SK-MEL-5 (cell line): ENCODE data around the gene ETS1. TPM values are rescaled to one million over a fixed set of nuclear protein-coding genes. Genes with fewer than 3 reads are reported as not detected.
A peak's percentile ranks its signal among the peaks of the same experiment; 100 is the strongest.

Experiments
- DNase-seq: peaks from one replicate; pipeline ENCODE4 v3.0.0-alpha.2; 2016; ENCODE audit warnings: low read depth, low spot score
- in situ Hi-C: cut with HindIII; loops from 2 replicates; pipeline ENCODE4 v1.10.0; 2016; ENCODE audit warnings: low sequenced_read_pairs, high pct_unique_total_duplicates, low pct_unique_long_range_greater_than_20kb
- total RNA-seq: library from RNA; depleted of rRNA; stranded (reverse); fragments of >200 nt; shearing (Covaris generic); gene quantifications from 2 replicates; pipeline ENCODE4 v1.2.3, GENCODE V29; 2014

ETS1 gene
- total RNA-seq, 1 experiment from 2014 or later, result 66.7 TPM

- in situ Hi-C loops, result no loop called here
Observed at GRCh38 chr11:128490092-128490491, 97.3 kb downstream of the ETS1 start.

GRCh38 chr11:128488471-128488870 is 98.9 kb downstream of the ETS1 start:
- in situ Hi-C loops, result no loop called here
- DNase-seq, result no peak

More at GRCh38 chr11:128490092-128490491, 97.3 kb downstream of the ETS1 start:
- no peak for DNase-seq

GRCh38 chr11:128487978-128488377 is 99.4 kb downstream of the ETS1 start:
- in situ Hi-C loops, result no loop called here
- no peak for DNase-seq

- peak; percentile 43 for DNase-seq
- in situ Hi-C loops, result no loop called here
Observed at GRCh38 chr11:128484172-128484571, 103.2 kb downstream of the ETS1 start.

- in situ Hi-C loops, result no loop called here
- DNase-seq, result no peak
Observed at GRCh38 chr11:128483211-128483788, 104.1 kb downstream of the ETS1 start.

DNA sequence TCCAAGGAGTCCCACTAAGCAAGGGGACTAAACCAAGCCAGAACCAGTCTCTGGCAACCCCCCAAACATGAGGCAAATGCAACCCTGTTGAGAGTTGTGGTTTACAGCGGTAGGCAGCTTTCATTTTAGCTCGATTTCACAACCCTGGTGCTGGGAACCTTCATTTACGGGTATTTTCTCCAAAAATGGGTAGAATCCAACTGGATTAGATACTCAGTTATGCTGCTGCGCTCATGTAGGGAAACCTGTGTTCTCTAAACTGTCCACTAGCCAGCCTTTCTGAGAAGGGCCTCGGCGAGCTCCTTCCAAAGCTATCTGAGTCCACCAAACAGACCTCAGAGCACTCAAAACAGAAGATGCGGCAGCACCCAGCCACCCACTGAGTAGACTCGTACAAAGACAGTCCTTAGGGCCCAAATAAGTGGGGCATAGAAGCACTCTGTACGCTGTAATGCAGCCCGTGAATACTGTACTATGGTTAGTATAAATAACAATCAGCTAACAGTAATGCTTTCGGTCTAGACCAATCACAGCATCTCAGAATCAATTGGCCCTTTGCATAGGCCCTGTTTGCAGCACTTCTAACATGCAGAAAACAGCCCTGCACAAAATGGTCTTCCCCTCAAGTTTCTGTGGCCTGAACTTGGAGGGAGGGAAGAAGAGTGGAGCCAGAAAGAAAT is 104.7 kb downstream of the ETS1 start:
- in situ Hi-C loops, result no loop called here
- peak; percentile 22 for DNase-seq

GRCh38 chr11:128482092-128482491 is 105.3 kb downstream of the ETS1 start:
- DNase-seq, result no peak
- in situ Hi-C loops, result no loop called here

DNA sequence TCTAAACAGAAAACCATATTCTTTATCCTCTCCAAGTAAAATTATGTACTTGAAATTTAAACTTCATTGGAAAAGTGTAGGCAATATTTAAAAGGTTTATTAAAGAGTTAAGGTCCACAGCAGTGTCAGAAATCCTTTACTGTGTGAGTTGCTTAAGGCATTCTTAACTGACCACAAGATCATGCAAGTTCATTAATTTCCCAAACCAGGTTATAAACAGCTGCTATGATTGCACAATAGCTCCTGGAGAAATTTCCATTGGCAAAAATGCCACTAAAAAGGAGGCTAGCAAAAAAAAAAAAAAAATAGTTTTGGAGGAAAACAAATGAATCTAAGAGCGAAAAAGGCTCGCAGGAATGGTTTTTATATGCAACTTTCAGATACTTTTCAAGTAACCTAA is 106.2 kb downstream of the ETS1 start:
- in situ Hi-C loops, result no loop called here
- no peak for DNase-seq

DNA sequence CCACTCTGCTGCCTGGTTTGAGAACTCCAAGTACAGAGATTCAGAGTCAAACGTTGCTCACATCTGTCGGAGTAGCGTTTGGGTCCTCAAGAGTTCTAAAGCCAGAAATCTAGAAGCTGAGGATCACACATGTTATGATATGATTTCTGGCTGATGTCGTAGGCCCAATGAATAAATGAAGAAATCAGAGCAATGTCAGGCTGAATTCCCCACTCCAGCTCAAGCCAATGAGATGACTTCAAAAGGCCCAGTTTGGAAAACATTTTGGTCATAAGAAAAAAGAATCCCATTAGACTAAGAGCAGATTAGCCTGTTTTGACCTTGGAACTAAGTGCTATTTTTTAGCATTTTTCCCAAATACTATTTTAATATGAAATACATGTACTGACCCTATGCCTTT is 106.7 kb downstream of the ETS1 start:
- in situ Hi-C loops, result no loop called here

DNA sequence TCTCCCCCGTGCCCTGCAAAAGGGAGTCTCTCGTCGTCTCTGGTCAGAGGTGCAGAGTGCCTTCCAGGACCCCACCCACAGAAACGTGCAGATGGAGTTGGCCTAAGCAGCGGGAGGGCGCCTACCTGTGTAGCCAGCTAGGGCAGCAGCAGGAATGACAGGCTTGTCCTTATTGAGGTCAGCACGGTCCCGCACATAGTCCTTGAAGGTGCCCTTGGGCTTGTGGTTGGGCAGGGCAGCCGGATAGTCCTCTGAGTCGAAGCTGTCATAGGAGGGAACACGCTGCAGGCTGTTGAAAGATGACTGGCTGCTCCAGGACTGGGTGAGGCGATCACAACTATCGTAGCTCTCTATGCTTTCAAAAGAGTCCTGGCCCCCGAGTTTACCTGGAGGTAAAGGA is 107.3 kb downstream of the ETS1 start:
- in situ Hi-C loops, result no loop called here

More for the DNA sequence above, 106.7 kb downstream of the ETS1 start:
- no peak for DNase-seq

GRCh38 chr11:128479144-128479543 is 108.2 kb downstream of the ETS1 start:
- DNase-seq, result no peak
- in situ Hi-C loops, result no loop called here

More for the DNA sequence above, 107.3 kb downstream of the ETS1 start:
- no peak for DNase-seq

- in situ Hi-C loops, result no loop called here
- DNase-seq, result no peak
Observed at GRCh38 chr11:128478305-128478704, 109.1 kb downstream of the ETS1 start.

DNA sequence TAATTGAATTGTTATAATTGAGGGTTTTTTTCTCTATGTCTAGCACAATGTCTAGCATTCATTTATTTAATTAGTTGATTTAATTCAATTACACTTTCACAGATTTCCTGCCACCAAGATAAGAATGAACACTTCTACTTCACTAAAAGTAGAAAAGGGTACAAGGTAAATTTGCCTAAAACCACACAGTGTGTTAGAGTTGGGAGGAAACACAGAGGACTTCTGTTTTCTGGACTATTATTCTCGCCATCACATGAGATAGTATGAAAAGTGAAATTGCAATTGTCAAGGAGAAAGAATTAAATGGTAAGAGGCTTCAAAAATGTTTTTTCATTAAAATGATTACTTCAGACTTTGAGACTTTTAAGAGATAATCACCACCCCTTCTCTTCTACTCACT is 109.5 kb downstream of the ETS1 start:
- in situ Hi-C loops, result no loop called here

DNA sequence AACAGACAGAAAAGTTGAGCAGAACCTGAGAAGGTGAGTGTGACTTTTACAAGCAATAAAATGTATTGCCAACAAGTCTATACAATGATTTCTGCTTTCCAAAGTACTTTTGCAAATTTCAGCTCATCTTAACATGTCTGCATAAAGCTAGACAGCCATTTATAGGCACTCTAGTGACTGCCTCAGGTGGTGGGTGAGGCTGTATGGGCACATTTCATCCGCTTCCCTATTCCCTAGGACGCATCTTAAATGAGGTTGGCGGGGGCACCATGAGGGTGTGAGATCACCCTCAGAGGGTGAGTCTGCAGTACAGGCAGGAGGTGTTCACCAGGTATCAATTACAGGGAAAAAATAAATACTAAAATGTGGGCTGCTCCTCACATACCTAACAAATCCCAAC is 110.1 kb downstream of the ETS1 start:
- DNase-seq, result no peak
- in situ Hi-C loops, result no loop called here

More for the DNA sequence above, 109.5 kb downstream of the ETS1 start:
- no peak for DNase-seq

DNA sequence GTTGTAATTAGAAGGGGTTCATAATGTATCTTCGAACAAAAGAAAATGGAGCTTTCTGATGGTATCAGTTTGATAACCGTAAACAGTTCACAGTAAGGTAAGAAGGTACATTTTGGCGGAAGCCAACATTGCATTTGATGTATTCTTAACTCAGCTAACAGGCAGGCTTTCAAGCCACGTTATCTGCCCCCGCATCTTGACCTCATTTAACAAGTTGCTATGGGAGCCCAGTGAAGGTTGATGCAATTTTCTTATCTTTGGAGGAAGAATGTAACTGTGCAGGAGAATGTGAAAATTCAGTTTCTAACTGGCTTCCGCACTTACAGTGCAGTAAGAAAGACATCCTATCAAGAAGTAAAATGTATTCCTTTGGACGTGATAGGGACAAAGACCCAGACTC is 110.6 kb downstream of the ETS1 start:
- in situ Hi-C loops, result no loop called here
- DNase-seq, result no peak

GRCh38 chr11:128476049-128476448 is 111.3 kb downstream of the ETS1 start:
- DNase-seq, result no peak
- in situ Hi-C loops, result no loop called here

DNA sequence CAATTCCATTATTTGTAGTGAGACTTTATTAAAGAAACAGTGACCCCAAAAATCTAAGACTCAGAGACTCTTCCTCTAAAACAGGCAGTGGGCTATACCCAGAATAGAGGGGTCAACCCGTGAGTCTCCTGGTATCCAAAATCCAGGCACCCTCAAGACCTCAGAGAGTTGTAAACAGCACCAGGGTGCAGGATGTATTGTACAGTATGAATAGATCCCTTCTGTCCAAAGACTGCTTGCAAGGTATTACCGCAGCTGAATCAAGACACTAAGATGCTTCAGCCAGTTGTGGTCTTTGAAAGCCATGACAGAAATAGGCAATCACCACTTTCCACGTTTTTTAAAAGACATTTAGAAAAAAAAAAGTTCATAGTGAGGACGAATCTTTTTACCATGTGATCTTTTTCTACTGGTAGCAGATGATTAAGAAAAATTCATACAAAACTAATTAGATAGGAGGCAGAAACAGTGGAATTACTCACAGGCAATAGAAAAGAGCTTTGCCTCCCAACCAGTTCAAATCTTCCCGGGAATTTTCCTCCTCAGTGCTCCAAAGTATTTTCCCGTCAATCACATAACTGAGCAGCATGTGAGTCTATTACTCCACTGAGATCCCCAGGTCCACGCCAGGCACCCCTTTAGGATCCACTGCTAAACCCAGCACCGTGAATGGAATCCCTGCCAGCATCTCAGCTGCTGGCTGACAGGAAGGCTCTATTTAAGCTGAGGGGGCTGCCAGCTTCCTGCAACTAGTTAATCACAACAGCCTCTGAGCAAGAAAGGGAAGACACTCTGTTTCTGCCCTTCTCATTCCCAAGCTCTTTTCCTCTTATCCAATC is 113.1 kb downstream of the ETS1 start:
- in situ Hi-C loops, result no loop called here
- no peak for DNase-seq

- in situ Hi-C loops, result no loop called here
- DNase-seq, result no peak
Observed at GRCh38 chr11:128473636-128474035, 113.7 kb downstream of the ETS1 start.
